ENCODE results near the gene SLC25A10.
"Not testable (repeated sequence)": the region's sequence is repeated elsewhere in the genome, so short reads cannot be mapped to it uniquely, and the experiment has no call there.

Gene SLC25A10

GRCh38 chr17:81711814-81712467, at the start of gene SLC25A10:
TSS of gene SLC25A10 (plus strand) at chr17:81712284. CDS start at chr17:81712427, 143 bp downstream.
- DNase-seq, result peak; percentile 8

- DNase-seq, result no peak
Observed at GRCh38 chr17:81664051-81664470, 48.0 kb upstream of the SLC25A10 start.

GRCh38 chr17:81665205-81666091, 46.6 kb upstream of the SLC25A10 start:
- DNase-seq, result no peak

GRCh38 chr17:81666092-81666341, 46.1 kb upstream of the SLC25A10 start:
- no peak for DNase-seq

GRCh38 chr17:81666342-81667191, 45.5 kb upstream of the SLC25A10 start, which contains the start of the genes CCDC137 and OXLD1:
TSS of gene CCDC137 (plus strand) at chr17:81666737. CDS start at chr17:81666767, 30 bp downstream.
TSS of gene OXLD1 (minus strand) at chr17:81666605. CDS start at chr17:81666577, 28 bp downstream.
- peak; percentile 65 for DNase-seq

- DNase-seq, result no peak
Observed at GRCh38 chr17:81667754-81668153, 44.3 kb upstream of the SLC25A10 start.

- DNase-seq, result no peak
Observed at GRCh38 chr17:81672504-81672903, 39.6 kb upstream of the SLC25A10 start.

GRCh38 chr17:81672954-81673353, 39.1 kb upstream of the SLC25A10 start:
- no peak for DNase-seq

GRCh38 chr17:81673561-81674258, 38.4 kb upstream of the SLC25A10 start:
- DNase-seq, result no peak

- DNase-seq, result not testable (repeated sequence)
Observed at GRCh38 chr17:81675515-81676221, 36.4 kb upstream of the SLC25A10 start.

- no peak for DNase-seq
Observed at GRCh38 chr17:81676906-81677305, 35.2 kb upstream of the SLC25A10 start.

- DNase-seq, result no peak
Observed at GRCh38 chr17:81680150-81680549, 31.9 kb upstream of the SLC25A10 start.

GRCh38 chr17:81681672-81682071, 30.4 kb upstream of the SLC25A10 start:
- DNase-seq, result no peak

GRCh38 chr17:81682565-81683207, 29.4 kb upstream of the SLC25A10 start:
- DNase-seq, result no peak

GRCh38 chr17:81683208-81683583, 28.9 kb upstream of the SLC25A10 start:
- no peak for DNase-seq

- peak; percentile 90 for DNase-seq
Observed at GRCh38 chr17:81683584-81684441, 28.3 kb upstream of the SLC25A10 start, which contains the start of the genes ARL16 and HGS. TSS of gene ARL16 (minus strand) at chr17:81683797. CDS start at chr17:81683753, 44 bp downstream. TSS of gene HGS (plus strand) at chr17:81684011. CDS start at chr17:81684067, 56 bp downstream.

- no peak for DNase-seq
Observed at GRCh38 chr17:81684442-81684911, 27.6 kb upstream of the SLC25A10 start.

- no peak for DNase-seq
Observed at GRCh38 chr17:81685108-81685507, 27.0 kb upstream of the SLC25A10 start.

- no peak for DNase-seq
Observed at GRCh38 chr17:81686614-81687013, 25.5 kb upstream of the SLC25A10 start.

All from NCI-H187 treated with DMSO at 0.1 percent for 48 hours (cell line).